ENCODE measurements around the gene ITGAL. TPM values are rescaled to one million over a fixed set of nuclear protein-coding genes. Genes with fewer than 3 reads are reported as not detected.
A peak's percentile ranks its signal among the peaks of the same experiment; 100 is the strongest.

The ITGAL gene
- total and polyA plus RNA-seq, 2 of the 13 experiments (the other 11 are each of a cell fraction or from before 2014, with no cell fraction given), result 0.86 to 1.2 TPM

DNA sequence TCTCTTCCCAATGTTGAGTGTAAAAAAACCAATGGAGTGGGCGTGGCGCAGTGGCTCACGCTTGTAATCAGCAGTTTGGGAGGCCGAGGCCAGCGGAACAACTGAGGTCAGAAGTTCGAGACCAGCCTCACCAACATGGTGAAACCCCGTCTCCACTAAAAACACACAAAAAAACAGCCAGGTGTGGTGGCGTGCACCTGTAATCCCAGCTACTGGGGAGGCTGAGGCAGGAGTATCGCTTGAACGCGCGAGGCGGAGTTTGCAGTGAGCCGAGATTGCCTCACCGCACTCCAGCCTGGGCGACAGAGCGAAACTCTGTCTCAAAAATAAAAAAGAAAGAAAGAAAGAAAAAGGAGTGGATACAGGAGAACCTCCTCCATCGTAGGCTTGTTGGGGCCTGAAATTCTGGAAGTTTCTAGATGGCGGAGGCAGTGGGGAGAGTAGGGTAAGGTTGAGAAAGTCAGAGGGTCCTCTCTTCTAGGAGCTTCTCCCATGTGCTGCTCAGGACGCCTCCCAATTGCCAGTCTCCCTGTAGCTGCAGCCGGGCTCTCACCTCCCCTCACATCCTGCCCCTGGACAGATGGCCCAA, 86.3 kb downstream of the ITGAL start:
- Histone ChIP-seq H3K27ac (ENCODE audit: extremely low read length, insufficient read depth, low read length) (peak overlapping the region; percentile 95), H3K4me2 (ENCODE audit: low read depth, low read length) (peak overlapping the region; percentile 84), H2AFZ (ENCODE audit: low read length) (peak overlapping the region; percentile 78), H3K9me3 (ENCODE audit: low read length) (no peaks in the 10 kb centered on the region), H3K9ac (ENCODE audit: insufficient read depth, low read depth, low read length) (peak overlapping the region; percentile 68), H3K27me3 (ENCODE audit: control insufficient read depth in 1 of 2, insufficient read depth in 2 of 2, low read length in 2 of 2) (no peaks in the 10 kb centered on the region), H3K36me3 (replicated peaks in 1 of 2; ENCODE audit: control insufficient read depth in 1 of 2, insufficient read depth in 2 of 2, low read length in 2 of 2) (peaks cover 0 to 23% of the 10 kb centered on the region in 2 experiments; a peak in 4 of 5 replicates), H3K79me2 (ENCODE audit: insufficient read depth, low read length) (peaks cover 21% of the 10 kb centered on the region), H3K4me1 (ENCODE audit: insufficient read depth, low read length) (peaks cover 33% of the 10 kb centered on the region), H3K4me3 (replicated peaks in 1 of 3; ENCODE audit: insufficient read depth in 1 of 3, low read depth in 2 of 3, low read length in 3 of 3) (peak overlapping the region; percentile 24 to 59 (median 37); a peak in 5 of 6 replicates), H4K20me1 (ENCODE audit: insufficient read depth, low read length) (no peaks in the 10 kb centered on the region)
- in situ Hi-C loops (cut with HindIII; ENCODE audit: extremely low pct_ligation_motif_present, low pct_unique_long_range_greater_than_20kb), result no loop called here
- DNase-seq (ENCODE audit: low spot score) (no peak), ATAC-seq (no peak), FAIRE-seq (no peak)
- intact Hi-C loops (cut with micrococcal nuclease; ENCODE audit: unreplicated experiment), result loop anchor here (1.0 to 5.0 kb wide), 4 partner anchors 12 to 38 kb away; partner anchors contain the start of genes ZNF688, ZNF747 and ZNF768
- 67% methylated on average over 21 of the region's 21 CpGs for WGBS (ENCODE audit: low lambda C conversion rate)
- BruUV-seq (replicated peaks), result TSS peak; percentile 87
- POLR2A ChIA-PET, result interaction anchor here (0.5 to 4.0 kb wide), 42 partner anchors 9 to 559 kb away, joined by 3 to 187 read pairs (median 5); partner anchors contain the start of genes ALDOA, DCTPP1, KAT8 and PRR14
- CTCF ChIA-PET (ENCODE audit: low intra/inter-chr PET ratio, low total read pairs), result interaction anchor here (1.1 kb wide), 2 partner anchors 24 to 39 kb away, joined by 3 to 4 read pairs; partner anchors contain the start of gene ZNF747
- TF ChIP-seq ATF7-NPFF (CRISPR knock-in tag; IDR thresholded peaks at IDR 0.05; ENCODE audit: low read depth) (0 out of 2 replicates have a peak, but pooled peaks have one; percentile 25), KDM5A (IDR thresholded peaks at IDR 0.05; ENCODE audit: borderline replicate concordance, low read length) (no peak), SMARCC2 (IDR thresholded peaks at IDR 0.05) (no peak), ZNF563 (CRISPR knock-in tag; IDR thresholded peaks at IDR 0.05) (peak; percentile 43; the same call in 1 of the 2 replicates), PRPF4 (IDR thresholded peaks at IDR 0.05; ENCODE audit: low read depth, low read length, poor library complexity, severe bottlenecking) (peak; percentile 58), ZNF709 (CRISPR knock-in tag; IDR thresholded peaks at IDR 0.05) (0 out of 2 replicates have a peak, but pooled peaks have one; percentile 68), ZBTB20 (CRISPR knock-in tag; IDR thresholded peaks at IDR 0.05; ENCODE audit: borderline replicate concordance, low read depth) (peak; percentile 12; the same call in 1 of the 2 replicates), AKAP8 (CRISPR knock-in tag; IDR thresholded peaks at IDR 0.05) (peak; percentile 16; the same call in 1 of the 2 replicates), ADNP (CRISPR knock-in tag; IDR thresholded peaks at IDR 0.05) (peak; percentile 98), HNRNPUL1 (IDR thresholded peaks at IDR 0.05; ENCODE audit: low read depth, low read length) (no peak), GZF1 (CRISPR knock-in tag; IDR thresholded peaks at IDR 0.05) (peak; percentile 17; the same call in 1 of the 2 replicates), MZF1 (CRISPR knock-in tag; IDR thresholded peaks at IDR 0.05; ENCODE audit: borderline replicate concordance) (peak; percentile 71; the same call in 1 of the 2 replicates), ZNF350 (CRISPR knock-in tag; IDR thresholded peaks at IDR 0.05; ENCODE audit: borderline replicate concordance, low read depth) (0 out of 2 replicates have a peak, but pooled peaks have one; percentile 28), IKZF4 (CRISPR knock-in tag; IDR thresholded peaks at IDR 0.05; ENCODE audit: borderline replicate concordance, low read depth, not compliant biosample characterization) (peak; percentile 27)
- TF ChIP-seq, protein P1, sequence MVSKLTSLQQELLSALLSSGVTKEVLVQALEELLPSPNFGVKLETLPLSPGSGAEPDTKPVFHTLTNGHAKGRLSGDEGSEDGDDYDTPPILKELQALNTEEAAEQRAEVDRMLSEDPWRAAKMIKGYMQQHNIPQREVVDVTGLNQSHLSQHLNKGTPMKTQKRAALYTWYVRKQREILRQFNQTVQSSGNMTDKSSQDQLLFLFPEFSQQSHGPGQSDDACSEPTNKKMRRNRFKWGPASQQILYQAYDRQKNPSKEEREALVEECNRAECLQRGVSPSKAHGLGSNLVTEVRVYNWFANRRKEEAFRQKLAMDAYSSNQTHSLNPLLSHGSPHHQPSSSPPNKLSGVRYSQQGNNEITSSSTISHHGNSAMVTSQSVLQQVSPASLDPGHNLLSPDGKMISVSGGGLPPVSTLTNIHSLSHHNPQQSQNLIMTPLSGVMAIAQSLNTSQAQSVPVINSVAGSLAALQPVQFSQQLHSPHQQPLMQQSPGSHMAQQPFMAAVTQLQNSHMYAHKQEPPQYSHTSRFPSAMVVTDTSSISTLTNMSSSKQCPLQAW (CRISPR knock-in tag; IDR thresholded peaks at IDR 0.05), result 0 out of 2 replicates have a peak, but pooled peaks have one; percentile 9
- TF ChIP-seq, protein P2, sequence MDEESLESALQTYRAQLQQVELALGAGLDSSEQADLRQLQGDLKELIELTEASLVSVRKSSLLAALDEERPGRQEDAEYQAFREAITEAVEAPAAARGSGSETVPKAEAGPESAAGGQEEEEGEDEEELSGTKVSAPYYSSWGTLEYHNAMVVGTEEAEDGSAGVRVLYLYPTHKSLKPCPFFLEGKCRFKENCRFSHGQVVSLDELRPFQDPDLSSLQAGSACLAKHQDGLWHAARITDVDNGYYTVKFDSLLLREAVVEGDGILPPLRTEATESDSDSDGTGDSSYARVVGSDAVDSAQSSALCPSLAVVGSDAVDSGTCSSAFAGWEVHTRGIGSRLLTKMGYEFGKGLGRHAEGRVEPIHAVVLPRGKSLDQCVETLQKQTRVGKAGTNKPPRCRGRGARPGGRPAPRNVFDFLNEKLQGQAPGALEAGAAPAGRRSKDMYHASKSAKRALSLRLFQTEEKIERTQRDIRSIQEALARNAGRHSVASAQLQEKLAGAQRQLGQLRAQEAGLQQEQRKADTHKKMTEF (CRISPR knock-in tag; IDR thresholded peaks at IDR 0.05), result no peak
- TF ChIP-seq, protein P3, sequence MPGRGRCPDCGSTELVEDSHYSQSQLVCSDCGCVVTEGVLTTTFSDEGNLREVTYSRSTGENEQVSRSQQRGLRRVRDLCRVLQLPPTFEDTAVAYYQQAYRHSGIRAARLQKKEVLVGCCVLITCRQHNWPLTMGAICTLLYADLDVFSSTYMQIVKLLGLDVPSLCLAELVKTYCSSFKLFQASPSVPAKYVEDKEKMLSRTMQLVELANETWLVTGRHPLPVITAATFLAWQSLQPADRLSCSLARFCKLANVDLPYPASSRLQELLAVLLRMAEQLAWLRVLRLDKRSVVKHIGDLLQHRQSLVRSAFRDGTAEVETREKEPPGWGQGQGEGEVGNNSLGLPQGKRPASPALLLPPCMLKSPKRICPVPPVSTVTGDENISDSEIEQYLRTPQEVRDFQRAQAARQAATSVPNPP (CRISPR knock-in tag; IDR thresholded peaks at IDR 0.05), result 0 out of 2 replicates have a peak, but pooled peaks have one; percentile 33
- TF ChIP-seq, protein P4, sequence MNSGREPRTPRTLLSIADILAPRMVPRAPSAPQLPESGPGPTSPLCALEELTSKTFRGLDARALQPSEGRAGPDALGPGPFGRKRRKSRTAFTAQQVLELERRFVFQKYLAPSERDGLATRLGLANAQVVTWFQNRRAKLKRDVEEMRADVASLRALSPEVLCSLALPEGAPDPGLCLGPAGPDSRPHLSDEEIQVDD (CRISPR knock-in tag; IDR thresholded peaks at IDR 0.05; ENCODE audit: borderline replicate concordance), result peak; percentile 60; the same call in 1 of the 2 replicates
